Karpas-422 (cell line): Measurements from ENCODE around the gene CHAC1. TPM values are rescaled to one million over a fixed set of nuclear protein-coding genes. Genes with fewer than 3 reads are reported as not detected.

Experiments used
- DNase-seq: peaks from one replicate; pipeline ENCODE4 v3.0.0-alpha.2; 2015
- H2AFZ ChIP-seq: fragments of 200-600 bp; sonication (generic); 2 replicates; pipeline ENCODE4 v1.6.1; 2014; ENCODE audit warnings: antibody characterized with exemption, low read length, mixed read lengths
- H3K27ac ChIP-seq: fragments of 200-600 bp; sonication (generic); 2 replicates; pipeline ENCODE4 v1.5.1; 2014; ENCODE audit warnings: mild to moderate bottlenecking, low read length, moderate library complexity
- H3K27me3 ChIP-seq: fragments of 200-600 bp; sonication (generic); 2 replicates; pipeline ENCODE4 v1.6.1; 2014; ENCODE audit warnings: low read length, mixed read lengths
- H3K36me3 ChIP-seq: fragments of 200-600 bp; sonication (generic); 2 replicates; pipeline ENCODE4 v1.6.1; 2014; ENCODE audit warnings: low read length, mixed read lengths; ENCODE audit not compliant: insufficient read depth
- H3K4me1 ChIP-seq: fragments of 200-600 bp; sonication (generic); 2 replicates; pipeline ENCODE4 v1.6.1; 2014; ENCODE audit warnings: mild to moderate bottlenecking, low read length, mixed read lengths
- H3K4me2 ChIP-seq: fragments of 200-600 bp; sonication (generic); 2 replicates; pipeline ENCODE4 v1.6.1; 2014; ENCODE audit warnings: low read length, low read depth, mild to moderate bottlenecking; ENCODE audit not compliant: poor library complexity, severe bottlenecking
- H3K4me3 ChIP-seq: fragments of 200-600 bp; sonication (generic); 2 replicates; pipeline ENCODE4 v1.5.1; 2014; ENCODE audit warnings: mild to moderate bottlenecking, antibody characterized with exemption, low read length, mixed read lengths
- H3K79me2 ChIP-seq: fragments of 200-600 bp; sonication (generic); 2 replicates; pipeline ENCODE4 v1.6.1; 2014; ENCODE audit warnings: mild to moderate bottlenecking, low read length, mixed read lengths
- H3K9ac ChIP-seq: fragments of 200-600 bp; sonication (generic); 2 replicates; pipeline ENCODE4 v1.6.0; 2014; ENCODE audit warnings: low read length
- H3K9me2 ChIP-seq: fragments of 200-600 bp; sonication (generic), shearing (Covaris generic); replicated peaks from 2 replicates; pipeline ENCODE4 v1.6.0; 2014; ENCODE audit warnings: mild to moderate bottlenecking, low read length, moderate library complexity; ENCODE audit not compliant: insufficient read depth
- H3K9me3 ChIP-seq: fragments of 300-700, 200-600 bp; sonication (generic); 2 replicates; pipeline ENCODE4 v1.6.1; 2014; ENCODE audit warnings: low read length, mixed read lengths
- H4K20me1 ChIP-seq: fragments of 200-600 bp; sonication (generic); 2 replicates; pipeline ENCODE4 v1.6.1; 2014; ENCODE audit warnings: mild to moderate bottlenecking, antibody characterized with exemption, low read length, low read depth; ENCODE audit not compliant: insufficient read depth
- total RNA-seq: library from RNA; depleted of rRNA; stranded (reverse); fragments of >200 nt; shearing (Covaris generic); gene quantifications from 2 replicates; pipeline ENCODE4 v1.2.3, GENCODE V29; 2014; ENCODE audit warnings: low replicate concordance

Gene CHAC1
- total RNA-seq, 1 experiment from 2014 or later: 45.5 TPM

- H3K4me2 ChIP-seq: no peak overlapping the region
Measured at GRCh38 chr15:40918146-40918798, 35.0 kb upstream of the CHAC1 start.

GRCh38 chr15:40918799-40919392 is 34.4 kb upstream of the CHAC1 start:
- H2AFZ ChIP-seq: no peak overlapping the region
- H3K27me3 ChIP-seq: no peaks in the 10 kb centered on the region
- no peaks in the 10 kb centered on the region for H3K79me2 ChIP-seq
- H3K36me3 ChIP-seq: no peaks in the 10 kb centered on the region
- no peaks in the 10 kb centered on the region for H3K4me1 ChIP-seq
- H3K9me2 ChIP-seq: no peaks in the 10 kb centered on the region
- no peak for DNase-seq
- H3K9ac ChIP-seq: no peak overlapping the region
- H4K20me1 ChIP-seq: no peaks in the 10 kb centered on the region
- no peaks in the 10 kb centered on the region for H3K9me3 ChIP-seq
- H3K4me2 ChIP-seq: no peak overlapping the region
- H3K27ac ChIP-seq: no peak overlapping the region
- no peak overlapping the region for H3K4me3 ChIP-seq

More at GRCh38 chr15:40918146-40918798, 35.0 kb upstream of the CHAC1 start:
- no peaks in the 10 kb centered on the region for H4K20me1 ChIP-seq
- no peaks in the 10 kb centered on the region for H3K9me2 ChIP-seq
- H3K9ac ChIP-seq: no peak overlapping the region
- H3K4me1 ChIP-seq: no peaks in the 10 kb centered on the region
- no peaks in the 10 kb centered on the region for H3K27me3 ChIP-seq
- H3K36me3 ChIP-seq: no peaks in the 10 kb centered on the region
- DNase-seq: no peak
- no peak overlapping the region for H3K4me3 ChIP-seq
- H3K27ac ChIP-seq: no peak overlapping the region
- H3K79me2 ChIP-seq: no peaks in the 10 kb centered on the region
- H2AFZ ChIP-seq: no peak overlapping the region
- no peaks in the 10 kb centered on the region for H3K9me3 ChIP-seq

- H3K27ac ChIP-seq: no peak overlapping the region
- no peak overlapping the region for H3K9ac ChIP-seq
- no peaks in the 10 kb centered on the region for H3K27me3 ChIP-seq
Measured at GRCh38 chr15:40921949-40922607, 31.2 kb upstream of the CHAC1 start.

GRCh38 chr15:40922608-40923005 is 30.7 kb upstream of the CHAC1 start:
- H3K9me3 ChIP-seq: no peaks in the 10 kb centered on the region
- no peaks in the 10 kb centered on the region for H3K36me3 ChIP-seq
- H4K20me1 ChIP-seq: no peaks in the 10 kb centered on the region
- H3K4me3 ChIP-seq: no peak overlapping the region
- no peak overlapping the region for H3K4me2 ChIP-seq
- no peaks in the 10 kb centered on the region for H3K27me3 ChIP-seq
- no peak overlapping the region for H3K27ac ChIP-seq
- H3K9ac ChIP-seq: no peak overlapping the region
- peaks cover 4% of the 10 kb centered on the region for H3K4me1 ChIP-seq
- no peak for DNase-seq
- H2AFZ ChIP-seq: no peak overlapping the region
- H3K9me2 ChIP-seq: no peaks in the 10 kb centered on the region
- no peaks in the 10 kb centered on the region for H3K79me2 ChIP-seq

More at GRCh38 chr15:40921949-40922607, 31.2 kb upstream of the CHAC1 start:
- no peak overlapping the region for H3K4me2 ChIP-seq
- no peak for DNase-seq
- H3K79me2 ChIP-seq: no peaks in the 10 kb centered on the region
- H2AFZ ChIP-seq: no peak overlapping the region
- no peak overlapping the region for H3K4me3 ChIP-seq
- H3K36me3 ChIP-seq: no peaks in the 10 kb centered on the region
- no peaks in the 10 kb centered on the region for H3K9me3 ChIP-seq
- H3K9me2 ChIP-seq: no peaks in the 10 kb centered on the region
- no peaks in the 10 kb centered on the region for H4K20me1 ChIP-seq
- H3K4me1 ChIP-seq: no peaks in the 10 kb centered on the region

- no peak for DNase-seq
- Histone ChIP-seq H3K4me1 (peaks cover 13% of the 10 kb centered on the region), H3K9me3 (no peaks in the 10 kb centered on the region), H3K9ac (no peak overlapping the region), H3K27me3 (no peaks in the 10 kb centered on the region), H3K36me3 (no peaks in the 10 kb centered on the region), H3K4me2 (no peak overlapping the region), H3K79me2 (no peaks in the 10 kb centered on the region), H3K4me3 (no peak overlapping the region), H2AFZ (no peak overlapping the region), H4K20me1 (no peaks in the 10 kb centered on the region), H3K9me2 (no peaks in the 10 kb centered on the region), H3K27ac (no peak overlapping the region)
Measured at GRCh38 chr15:40923551-40923950, 29.7 kb upstream of the CHAC1 start.

- Histone ChIP-seq H2AFZ (no peak overlapping the region), H3K27me3 (no peaks in the 10 kb centered on the region)
Measured at GRCh38 chr15:40925495-40925862, 27.8 kb upstream of the CHAC1 start.

GRCh38 chr15:40925863-40926658 is 27.2 kb upstream of the CHAC1 start:
- Histone ChIP-seq H3K4me2 (peak overlapping the region; percentile 20), H3K4me3 (no peak overlapping the region), H3K27me3 (no peaks in the 10 kb centered on the region), H2AFZ (no peak overlapping the region), H3K27ac (no peak overlapping the region), H4K20me1 (no peaks in the 10 kb centered on the region), H3K4me1 (peaks cover 36% of the 10 kb centered on the region), H3K9me2 (no peaks in the 10 kb centered on the region), H3K79me2 (no peaks in the 10 kb centered on the region), H3K9ac (no peak overlapping the region), H3K9me3 (no peaks in the 10 kb centered on the region), H3K36me3 (no peaks in the 10 kb centered on the region)
- no peak for DNase-seq

More at GRCh38 chr15:40925495-40925862, 27.8 kb upstream of the CHAC1 start:
- Histone ChIP-seq H3K27ac (no peak overlapping the region), H4K20me1 (no peaks in the 10 kb centered on the region), H3K9me3 (no peaks in the 10 kb centered on the region), H3K4me1 (peaks cover 32% of the 10 kb centered on the region), H3K4me3 (no peak overlapping the region), H3K36me3 (no peaks in the 10 kb centered on the region), H3K4me2 (no peak overlapping the region), H3K79me2 (no peaks in the 10 kb centered on the region), H3K9ac (no peak overlapping the region), H3K9me2 (no peaks in the 10 kb centered on the region)
- no peak for DNase-seq
